Activated CD8-positive, alpha-beta T cell treated with anti-CD3 and anti-CD28 coated beads for 36 hours (primary cell): Measurements from ENCODE around the gene HLA-DRB1. TPM values are rescaled to one million over a fixed set of nuclear protein-coding genes. Genes with fewer than 3 reads are reported as not detected.

Experiments used
- ATAC-seq: fragments of 200-7000 bp; cut with Tn5 transposase; one replicate; pipeline ENCODE4 v1.10.0; 2021; ENCODE audit warnings: mild to moderate bottlenecking, moderate library complexity
- CTCF ChIA-PET: fragments of 350-600 bp; sonication (Branson Sonifier 250); formaldehyde crosslinking; loops from one replicate; lab custom pipeline; 2021; ENCODE audit warnings: antibody characterized with exemption; lab: Charles Lee
- POLR2A ChIA-PET: fragments of 350-600 bp; sonication (Branson Sonifier 250); formaldehyde crosslinking; loops from one replicate; lab custom pipeline; 2021; ENCODE audit warnings: antibody characterized with exemption; lab: Charles Lee
- DNase-seq: peaks from one replicate; pipeline ENCODE4 v3.0.0-alpha.2; 2020
- H3K27ac Mint-ChIP-seq: one replicate; pipeline ENCODE4 v1.8.0; 2021; ENCODE audit warnings: mild to moderate bottlenecking, mixed read lengths
- H3K27me3 Mint-ChIP-seq: one replicate; pipeline ENCODE4 v1.8.0; 2021; ENCODE audit warnings: mixed read lengths
- H3K36me3 Mint-ChIP-seq: one replicate; pipeline ENCODE4 v1.8.0; 2021; ENCODE audit warnings: low read depth, mixed read lengths
- H3K4me1 Mint-ChIP-seq: one replicate; pipeline ENCODE4 v1.8.0; 2021; ENCODE audit warnings: low read depth, mixed read lengths
- H3K4me3 Mint-ChIP-seq: one replicate; pipeline ENCODE4 v1.8.0; 2021; ENCODE audit warnings: mild to moderate bottlenecking, moderate library complexity, mixed read lengths
- H3K9me3 Mint-ChIP-seq: one replicate; pipeline ENCODE4 v1.8.0; 2021; ENCODE audit warnings: mixed read lengths
- intact Hi-C: fragments of 100-400 bp; cut with micrococcal nuclease; formaldehyde crosslinking; loops from one replicate; pipeline ENCODE4 v1.10.0; 2022
- total RNA-seq, 2 experiments: library from RNA; stranded (reverse); gene quantifications; one replicate each; pipeline ENCODE4 v1.2.3, GENCODE V29; 2021
- TF ChIP-seq, protein P1 (sequence below): fragments of 200-600 bp; IDR thresholded peaks from one replicate; pipeline ENCODE4 v1.8.0; 2022; ENCODE audit warnings: antibody characterized with exemption, mild to moderate bottlenecking

The HLA-DRB1 gene
- total RNA-seq, 2 experiments from 2014 or later: 21.8 to 22.7 TPM

DNA sequence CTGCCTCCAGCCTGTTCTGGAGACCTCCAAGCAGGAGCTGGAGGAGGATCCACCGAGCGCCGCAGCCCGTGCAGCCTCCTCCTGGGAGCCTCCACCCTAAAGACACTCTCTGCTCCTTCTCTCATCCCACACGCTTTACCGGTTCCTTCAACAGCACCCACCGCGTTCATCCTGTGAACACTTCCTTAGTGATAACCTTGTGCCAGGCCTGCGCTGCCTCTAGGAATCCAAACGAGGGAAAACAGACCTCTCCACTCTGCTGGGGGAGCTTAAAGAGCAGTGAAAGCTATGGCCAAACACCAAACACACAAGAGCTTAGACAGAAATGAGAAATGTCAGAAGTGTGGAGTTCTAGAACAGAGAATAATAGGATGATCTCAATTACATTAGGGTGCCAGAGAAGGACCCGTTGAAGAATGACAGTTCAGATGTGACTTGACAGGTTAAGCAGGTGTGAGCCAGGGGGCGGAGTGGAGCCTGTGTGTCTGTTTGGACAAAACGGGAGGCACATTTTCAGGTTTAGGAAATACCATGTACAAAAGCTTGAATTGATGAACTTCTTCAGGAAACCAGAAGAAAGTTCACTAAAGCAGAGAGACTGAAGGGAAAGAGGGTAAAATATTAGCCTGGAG lies 31.1 kb downstream of the HLA-DRB1 start:
- POLR2A ChIA-PET: no interaction called here
- no peaks in the 10 kb centered on the region for H3K36me3 Mint-ChIP-seq
- H3K4me3 Mint-ChIP-seq: no peak overlapping the region
- H3K4me1 Mint-ChIP-seq: no peaks in the 10 kb centered on the region
- DNase-seq (no peak), ATAC-seq (no peak)
- TF ChIP-seq, protein P1, sequence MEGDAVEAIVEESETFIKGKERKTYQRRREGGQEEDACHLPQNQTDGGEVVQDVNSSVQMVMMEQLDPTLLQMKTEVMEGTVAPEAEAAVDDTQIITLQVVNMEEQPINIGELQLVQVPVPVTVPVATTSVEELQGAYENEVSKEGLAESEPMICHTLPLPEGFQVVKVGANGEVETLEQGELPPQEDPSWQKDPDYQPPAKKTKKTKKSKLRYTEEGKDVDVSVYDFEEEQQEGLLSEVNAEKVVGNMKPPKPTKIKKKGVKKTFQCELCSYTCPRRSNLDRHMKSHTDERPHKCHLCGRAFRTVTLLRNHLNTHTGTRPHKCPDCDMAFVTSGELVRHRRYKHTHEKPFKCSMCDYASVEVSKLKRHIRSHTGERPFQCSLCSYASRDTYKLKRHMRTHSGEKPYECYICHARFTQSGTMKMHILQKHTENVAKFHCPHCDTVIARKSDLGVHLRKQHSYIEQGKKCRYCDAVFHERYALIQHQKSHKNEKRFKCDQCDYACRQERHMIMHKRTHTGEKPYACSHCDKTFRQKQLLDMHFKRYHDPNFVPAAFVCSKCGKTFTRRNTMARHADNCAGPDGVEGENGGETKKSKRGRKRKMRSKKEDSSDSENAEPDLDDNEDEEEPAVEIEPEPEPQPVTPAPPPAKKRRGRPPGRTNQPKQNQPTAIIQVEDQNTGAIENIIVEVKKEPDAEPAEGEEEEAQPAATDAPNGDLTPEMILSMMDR: no peak
- H3K9me3 Mint-ChIP-seq: no peaks in the 10 kb centered on the region
- H3K27me3 Mint-ChIP-seq: peaks cover 14% of the 10 kb centered on the region
- intact Hi-C loops: no loop called here
- CTCF ChIA-PET: interaction anchor here (0.7 to 1.0 kb wide), 2 partner anchors 144 to 312 kb away, joined by 3 read pairs; no protein-coding TSS in a partner anchor
- H3K27ac Mint-ChIP-seq: no peak overlapping the region

DNA sequence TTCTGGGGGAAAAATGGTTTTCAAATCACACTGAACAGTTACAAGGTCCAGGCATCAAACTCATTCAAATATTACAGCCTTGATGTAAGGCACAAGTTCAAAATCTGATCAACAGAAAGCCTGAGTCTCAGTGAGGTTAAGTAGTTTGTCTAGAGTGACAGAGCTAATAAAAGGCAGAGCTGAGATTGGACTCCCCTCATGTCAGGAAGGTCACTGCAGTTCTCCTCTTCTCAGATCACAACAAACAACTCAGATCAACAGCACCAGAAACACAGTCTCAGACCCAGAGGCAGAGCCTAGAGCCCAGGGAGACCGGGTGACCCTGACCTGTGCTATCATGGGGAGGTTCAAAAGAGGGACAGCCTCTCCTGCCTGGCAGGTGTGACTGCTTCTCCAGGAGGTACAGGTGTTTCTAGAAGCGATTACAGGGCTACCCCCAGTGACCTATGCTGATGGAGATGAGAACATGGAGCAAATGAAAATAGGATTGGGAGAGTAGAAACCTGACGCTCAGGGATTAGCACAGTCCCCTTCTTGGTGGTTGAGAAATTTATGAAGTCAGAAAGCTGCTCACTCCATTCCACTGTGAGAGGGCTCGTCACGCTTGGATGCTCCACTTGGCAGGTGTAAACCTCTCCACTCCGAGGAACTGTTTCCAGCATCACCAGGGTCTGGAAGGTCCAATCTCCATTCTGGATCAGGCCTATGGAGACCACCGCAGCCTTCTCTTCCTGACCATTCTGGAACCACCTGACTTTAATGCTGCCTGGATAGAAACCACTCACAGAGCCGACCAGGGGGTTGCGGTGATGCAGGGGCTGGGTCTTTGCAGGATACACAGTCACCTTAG lies 35.3 kb downstream of the HLA-DRB1 start:
- ATAC-seq: no peak

DNA sequence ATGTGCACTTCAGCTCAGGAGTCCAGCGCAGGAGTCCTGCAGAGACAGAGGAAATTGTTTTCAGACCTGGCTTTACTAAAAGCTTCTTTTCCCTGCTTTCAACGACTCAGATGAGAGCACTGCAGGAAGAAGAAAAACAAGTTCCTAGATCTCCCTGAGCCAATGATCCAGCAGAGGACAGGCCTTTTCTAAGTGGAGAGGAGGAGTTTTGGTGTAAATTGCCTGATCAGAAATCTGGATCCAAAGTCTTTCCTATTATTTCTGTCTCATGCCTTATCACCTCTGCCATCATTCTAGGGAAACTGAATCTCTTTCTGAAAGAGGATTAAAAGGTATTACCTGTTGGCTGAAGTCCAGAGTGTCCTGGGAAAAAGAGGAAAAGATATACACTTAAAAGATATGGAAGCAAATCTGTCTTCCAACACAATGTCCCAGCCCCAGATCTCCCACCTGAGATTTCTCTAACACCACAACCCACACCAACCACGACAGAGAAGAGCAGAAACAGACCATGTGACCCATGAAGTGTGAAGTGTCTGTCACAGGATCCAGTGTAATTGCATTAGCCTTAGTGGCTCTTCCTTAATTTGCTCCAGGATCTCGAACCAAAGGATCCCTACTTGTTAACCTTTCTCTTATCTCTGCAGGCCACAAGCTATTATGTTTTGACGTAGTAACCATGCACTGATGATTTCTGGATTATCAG lies 36.5 kb downstream of the HLA-DRB1 start:
- H3K36me3 Mint-ChIP-seq: no peaks in the 10 kb centered on the region
- ATAC-seq (no peak), DNase-seq (no peak)
- no peak overlapping the region for H3K4me3 Mint-ChIP-seq
- ChIA-PET POLR2A (no interaction called here), CTCF (no interaction called here)
- no peak overlapping the region for H3K27ac Mint-ChIP-seq
- H3K9me3 Mint-ChIP-seq: no peaks in the 10 kb centered on the region
- peaks cover 3% of the 10 kb centered on the region for H3K27me3 Mint-ChIP-seq
- intact Hi-C loops: no loop called here
- TF ChIP-seq, protein P1: no peak
- H3K4me1 Mint-ChIP-seq: no peaks in the 10 kb centered on the region

More for the DNA sequence above, 35.3 kb downstream of the HLA-DRB1 start:
- Mint-ChIP-seq H3K27ac (no peak overlapping the region), H3K36me3 (no peaks in the 10 kb centered on the region), H3K27me3 (peaks cover 5% of the 10 kb centered on the region), H3K4me3 (no peak overlapping the region), H3K9me3 (no peaks in the 10 kb centered on the region), H3K4me1 (no peaks in the 10 kb centered on the region)
- intact Hi-C loops: no loop called here
- TF ChIP-seq, protein P1: no peak
- no peak for DNase-seq
- ChIA-PET POLR2A (no interaction called here), CTCF (no interaction called here)

DNA sequence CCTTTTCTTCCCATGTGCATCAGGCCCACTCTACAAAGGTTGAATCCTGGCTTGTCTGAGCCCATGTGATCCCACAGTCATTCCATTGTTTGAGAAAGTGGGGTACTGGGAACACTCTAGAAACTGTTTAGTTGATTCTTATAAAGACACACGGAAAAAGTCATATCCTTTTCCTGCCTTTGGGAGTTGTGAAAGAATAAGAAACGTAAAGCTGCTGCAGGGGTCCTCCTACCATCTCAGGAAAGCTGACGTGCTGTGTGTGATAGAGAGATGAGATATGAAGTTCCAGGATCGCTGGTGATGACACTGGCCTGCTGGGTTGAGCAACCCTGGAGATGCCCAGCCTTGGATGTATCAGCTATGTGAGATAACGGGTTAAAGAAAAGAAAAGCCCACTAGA lies 38.2 kb downstream of the HLA-DRB1 start:
- H3K27me3 Mint-ChIP-seq: peaks cover 5% of the 10 kb centered on the region
- DNase-seq (no peak), ATAC-seq (no peak)
- TF ChIP-seq, protein P1: no peak
- H3K36me3 Mint-ChIP-seq: no peaks in the 10 kb centered on the region
- no peak overlapping the region for H3K4me3 Mint-ChIP-seq
- no peak overlapping the region for H3K27ac Mint-ChIP-seq
- H3K9me3 Mint-ChIP-seq: no peaks in the 10 kb centered on the region
- ChIA-PET CTCF (no interaction called here), POLR2A (no interaction called here)
- peaks cover 4% of the 10 kb centered on the region for H3K4me1 Mint-ChIP-seq
- intact Hi-C loops: no loop called here
